Measurements from ENCODE around the gene DDX24. TPM values are rescaled to one million over a fixed set of nuclear protein-coding genes. Genes with fewer than 3 reads are reported as not detected.

Gene DDX24
- total and polyA plus RNA-seq, 7 donors = 42.5 to 147 (median 109) TPM

DNA sequence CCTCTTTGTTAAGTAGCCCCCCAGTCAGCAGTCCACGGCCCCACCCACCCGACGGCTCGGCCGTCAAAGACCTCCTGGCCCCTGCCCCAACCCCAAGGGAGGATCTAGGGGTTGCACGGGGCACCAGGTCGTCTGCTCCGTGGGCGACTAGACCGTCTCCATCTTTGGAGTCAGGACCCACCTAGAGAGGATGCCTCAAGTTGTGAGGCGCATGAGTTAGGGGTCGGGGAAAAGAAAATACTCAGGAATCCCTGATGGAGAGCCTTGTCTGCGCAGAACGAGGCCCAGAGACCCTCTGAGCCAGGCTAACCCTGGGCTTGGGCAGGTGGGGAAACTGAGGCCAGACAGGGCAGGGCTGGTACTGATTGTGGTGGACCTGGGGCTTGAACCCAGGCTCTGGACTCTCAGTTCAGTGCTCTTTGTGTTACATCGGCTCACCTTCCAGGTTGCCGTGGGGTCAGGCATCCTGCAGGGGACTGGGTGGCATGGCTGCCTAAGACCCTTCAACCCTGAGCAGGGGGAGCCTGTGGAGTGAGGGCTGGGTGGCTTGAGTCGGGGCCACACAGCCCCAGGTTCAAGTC, 54.0 kb downstream of the DDX24 start:
- intact Hi-C loops (cut with DNase I) = loop anchor here (5.0 kb wide), 1 partner anchor 145 kb away; the partner anchor contains the start of gene PPP4R4
- no peaks in the 10 kb centered on the region for H3K36me3 ChIP-seq
- WGBS, 2 donors = 48 to 53% methylated on average over 17 of the region's 17 CpGs
- H3K4me3 ChIP-seq = peak overlapping the region; percentile 67 to 84 (median 74)
- H3K27ac ChIP-seq = no peak overlapping the region
- TF ChIP-seq POLR2AphosphoS5 (IDR thresholded peaks at IDR 0.05) (no peak), EP300 (IDR thresholded peaks at IDR 0.05) (no peak), POLR2A (IDR thresholded peaks at IDR 0.05) (no peak), CTCF (IDR thresholded peaks at IDR 0.05) (no peak)
- H3K27me3 ChIP-seq = no peaks in the 10 kb centered on the region
- no peaks in the 10 kb centered on the region for H3K9me3 ChIP-seq
- no peak for DNase-seq
- peaks cover 0 to 16% (median 10%) of the 10 kb centered on the region in 4 donors for H3K4me1 ChIP-seq

DNA sequence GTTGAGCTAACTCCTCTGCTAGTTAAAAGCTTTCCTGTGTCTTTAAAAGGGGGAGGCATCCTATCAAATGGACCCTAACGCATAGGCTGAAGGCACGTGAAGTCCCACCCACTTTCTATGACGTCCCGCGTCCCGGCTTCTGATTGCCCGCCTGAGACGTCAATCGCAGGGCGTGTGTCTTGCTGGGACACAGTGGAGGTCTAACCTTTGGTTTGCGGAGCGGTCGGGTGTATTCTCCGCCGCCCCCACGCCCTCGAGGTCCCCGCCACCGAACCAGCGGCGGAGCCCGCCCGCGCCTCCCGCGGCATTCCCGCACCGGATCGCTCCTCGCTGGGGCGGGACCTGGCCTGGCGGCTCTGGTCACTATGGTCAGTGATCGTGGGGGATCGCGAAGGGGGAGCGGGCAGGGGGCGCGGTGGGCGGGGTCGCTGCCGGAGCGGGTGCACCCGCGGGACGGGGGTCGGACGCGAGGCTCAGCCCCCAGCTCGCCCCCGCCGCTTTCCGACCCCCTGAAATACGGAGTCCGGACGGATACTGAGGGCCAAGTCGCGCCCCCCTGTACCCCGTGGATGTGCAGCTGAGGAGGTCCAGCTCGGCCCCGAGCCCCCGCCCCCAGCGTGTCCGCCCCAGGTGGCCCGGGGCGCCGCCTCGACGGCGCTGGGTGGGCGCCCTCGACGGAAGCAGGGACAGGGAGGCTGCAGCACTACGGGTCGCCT, 54.7 kb downstream of the DDX24 start, which contains the start of gene OTUB2:
OTUB2 (plus strand) TSS at position 168 of the 716 bp plus-strand sequence; CDS start at position 366, 198 bp downstream.
- Histone ChIP-seq H3K4me1 (peaks cover 0 to 16% (median 10%) of the 10 kb centered on the region in 4 donors), H3K27ac (peak within 1 kb of the TSS in 2 of 4 donors; percentile 14 to 16), H3K9me3 (no peaks in the 10 kb centered on the region), H3K4me3 (peak within 1 kb of the TSS; percentile 67 to 84 (median 74)), H3K27me3 (no peaks in the 10 kb centered on the region), H3K36me3 (no peaks in the 10 kb centered on the region)
- intact Hi-C loops (cut with DNase I) = loop anchor here (5.0 kb wide), 1 partner anchor 146 kb away; the partner anchor contains the start of gene PPP4R4
- peak; percentile 98 for DNase-seq
- 1% methylated on average over 74 of the region's 74 CpGs for WGBS, 2 donors
- TF ChIP-seq CTCF (IDR thresholded peaks at IDR 0.05) (no peak), POLR2AphosphoS5 (IDR thresholded peaks at IDR 0.05) (peak in 1 of 4 donors; percentile 46)

DNA sequence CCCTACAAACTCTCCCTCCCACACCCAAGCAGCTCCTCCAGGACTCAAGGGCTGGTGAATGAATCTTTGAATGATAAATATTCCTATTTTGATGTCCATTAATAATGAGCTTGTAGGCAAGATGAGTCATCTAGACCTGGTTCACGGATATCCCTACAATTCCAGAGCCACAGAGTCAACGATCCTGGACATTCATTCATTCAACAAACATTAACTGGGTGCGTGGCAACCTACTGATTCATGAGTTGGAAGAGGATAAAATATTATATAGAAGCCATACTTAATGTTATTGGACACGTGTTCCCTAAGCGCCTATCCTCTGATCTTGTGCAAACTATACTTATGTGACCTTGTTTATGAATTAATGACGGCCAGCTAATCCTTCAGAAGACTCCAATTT, 55.3 kb downstream of the DDX24 start:
- H3K27ac ChIP-seq = no peak overlapping the region
- H3K4me1 ChIP-seq = peaks cover 0 to 16% (median 10%) of the 10 kb centered on the region in 4 donors
- H3K4me3 ChIP-seq = peak overlapping the region in 3 of 4 donors; percentile 73 to 84 (median 75)
- no peaks in the 10 kb centered on the region for H3K27me3 ChIP-seq
- 34 to 56% methylated on average over 6 of the region's 6 CpGs for WGBS, 2 donors
- TF ChIP-seq EP300 (IDR thresholded peaks at IDR 0.05) (no peak), POLR2A (IDR thresholded peaks at IDR 0.05) (no peak), CTCF (IDR thresholded peaks at IDR 0.05) (no peak), POLR2AphosphoS5 (IDR thresholded peaks at IDR 0.05) (no peak)
- H3K36me3 ChIP-seq = no peaks in the 10 kb centered on the region
- intact Hi-C loops (cut with DNase I) = loop anchor here (5.0 kb wide), 1 partner anchor 147 kb away; the partner anchor contains the start of gene PPP4R4
- no peak for DNase-seq
- H3K9me3 ChIP-seq = no peaks in the 10 kb centered on the region

- WGBS, 2 donors = 91% methylated on average over 2 of the region's 2 CpGs
- intact Hi-C loops (cut with DNase I) = no loop called here
- H3K27me3 ChIP-seq = no peaks in the 10 kb centered on the region
- no peak overlapping the region for H3K27ac ChIP-seq
- no peaks in the 10 kb centered on the region for H3K36me3 ChIP-seq
- H3K9me3 ChIP-seq = no peaks in the 10 kb centered on the region
- no peak for DNase-seq
- H3K4me3 ChIP-seq = no peak overlapping the region
- H3K4me1 ChIP-seq = peaks cover 0 to 16% (median 10%) of the 10 kb centered on the region in 4 donors
- TF ChIP-seq POLR2AphosphoS5 (IDR thresholded peaks at IDR 0.05) (no peak), POLR2A (IDR thresholded peaks at IDR 0.05) (no peak), EP300 (IDR thresholded peaks at IDR 0.05) (no peak), CTCF (IDR thresholded peaks at IDR 0.05) (no peak)
Observed at GRCh38 chr14:94024549-94024948, 56.5 kb downstream of the DDX24 start.

Measured in sigmoid colon (tissue), 7 donors.